Mucosa of descending colon (tissue), 3 donors: ENCODE data around the gene LOXL1. TPM values are rescaled to one million over a fixed set of nuclear protein-coding genes. Genes with fewer than 3 reads are reported as not detected.
"Not testable (repeated sequence)": the region's sequence is repeated elsewhere in the genome, so short reads cannot be mapped to it uniquely, and the experiment has no call there.

Experiments used
- ATAC-seq: fragments of 200-7000 bp; cut with Tn5 transposase; one replicate; pipeline ENCODE4 v1.9.1; 2020; ENCODE audit warnings: mild to moderate bottlenecking, moderate library complexity
- DNase-seq, 3 donors: peaks; one replicate each; pipeline ENCODE4 v3.0.0-alpha.2; 2020
- H3K36me3 ChIP-seq: fragments of 200-600 bp; one replicate; pipeline ENCODE4 v1.8.0; 2021; ENCODE audit warnings: low read depth, mild to moderate bottlenecking
- H3K4me1 ChIP-seq: fragments of 200-600 bp; one replicate; pipeline ENCODE4 v1.8.0; 2021; ENCODE audit warnings: low read depth, mild to moderate bottlenecking
- H3K4me3 ChIP-seq: fragments of 200-600 bp; one replicate; pipeline ENCODE4 v1.8.0; 2021; ENCODE audit warnings: mild to moderate bottlenecking
- H3K9me3 ChIP-seq: fragments of 200-600 bp; one replicate; pipeline ENCODE4 v1.8.0; 2021; ENCODE audit warnings: mild to moderate bottlenecking
- CTCF ChIP-seq: fragments of 200-600 bp; IDR thresholded peaks from one replicate; pipeline ENCODE4 v1.8.0; 2022; ENCODE audit warnings: antibody characterized with exemption, mild to moderate bottlenecking
- intact Hi-C, 2 donors: fragments of 100-400 bp; cut with DNase I in 1 of 2; cut with micrococcal nuclease in 1 of 2; formaldehyde crosslinking; loops; one replicate each; pipeline versions ENCODE4 v1.11.0 to v1.11.1; 2022; cut with DNase I, micrococcal nuclease
- total RNA-seq, 3 donors: library from RNA; stranded (reverse); fragmentation: NEBNext Ultra II Directional in 2 of 3; extraction: Animal tissue kit (Norgen Biotek cat#: 25700) in 2 of 3; gene quantifications; one replicate each; pipeline versions ENCODE4 v1.2.1 to v1.2.4, GENCODE V29; 2021 to 2023
- donor health status: DM: no; HTN: no; CAD: no; lungs with moderate emphysema.
- donor health status: DM: no; HTN: no; CAD: no.
- donor health status: DM: no; HTN: yes; CAD: no.

LOXL1 gene
- total RNA-seq, 3 donors from 2014 or later, result 0.87 to 7.9 (median 5.1) TPM

GRCh38 chr15:73968461-73968860 lies 42.2 kb downstream of the LOXL1 start:
- ATAC-seq (no peak), DNase-seq (no peak)
- H3K9me3 ChIP-seq, result no peaks in the 10 kb centered on the region
- H3K4me3 ChIP-seq, result no peak overlapping the region
- intact Hi-C loops, result loop anchor here in 1 of 2 donors (10.0 kb wide), 1 partner anchor 346 kb away; no protein-coding TSS in a partner anchor
- no peak for TF ChIP-seq CTCF
- H3K36me3 ChIP-seq, result no peaks in the 10 kb centered on the region
- H3K4me1 ChIP-seq, result peaks cover 8% of the 10 kb centered on the region

GRCh38 chr15:73969151-73969759 lies 43.0 kb downstream of the LOXL1 start:
- Histone ChIP-seq H3K4me3 (no peak overlapping the region), H3K36me3 (no peaks in the 10 kb centered on the region), H3K9me3 (no peaks in the 10 kb centered on the region), H3K4me1 (peaks cover 8% of the 10 kb centered on the region)
- TF ChIP-seq CTCF, result no peak
- DNase-seq, result no peak
- intact Hi-C loops, result loop anchor here in 1 of 2 donors (10.0 kb wide), 1 partner anchor 346 kb away; no protein-coding TSS in a partner anchor
- no peak for ATAC-seq

- Histone ChIP-seq H3K36me3 (no peaks in the 10 kb centered on the region), H3K4me1 (peaks cover 4% of the 10 kb centered on the region), H3K9me3 (no peaks in the 10 kb centered on the region), H3K4me3 (no peak overlapping the region)
- TF ChIP-seq CTCF, result peak; percentile 69
- ATAC-seq, result peak; percentile 99
- DNase-seq, result peak; percentile 73 to 91 (median 87)
- intact Hi-C loops, result no loop called here
Measured at GRCh38 chr15:73972984-73973682, 46.9 kb downstream of the LOXL1 start.

- H3K4me3 ChIP-seq, ATAC-seq, H3K9me3 ChIP-seq, intact Hi-C loops, DNase-seq, H3K4me1 ChIP-seq, H3K36me3 ChIP-seq: not testable (repeated sequence)
Measured at GRCh38 chr15:73973683-73974200, 47.5 kb downstream of the LOXL1 start.

- H3K4me1 ChIP-seq, H3K4me3 ChIP-seq, H3K36me3 ChIP-seq, DNase-seq, intact Hi-C loops, ATAC-seq, H3K9me3 ChIP-seq: not testable (repeated sequence)
Measured at GRCh38 chr15:73975440-73976125, 49.3 kb downstream of the LOXL1 start.

- no peak for TF ChIP-seq CTCF
- Histone ChIP-seq H3K4me1 (peaks cover 5% of the 10 kb centered on the region), H3K36me3 (no peaks in the 10 kb centered on the region), H3K9me3 (no peaks in the 10 kb centered on the region), H3K4me3 (no peak overlapping the region)
- ATAC-seq, result no peak
- no peak for DNase-seq
- intact Hi-C loops, result no loop called here
Measured at GRCh38 chr15:73978896-73979295, 52.6 kb downstream of the LOXL1 start.
